SK-N-SH (cell line): ENCODE results near the gene MAX.

ENCODE experiments used
- CHD2 ChIP-seq: fragments of 150-350 bp; IDR thresholded peaks from 2 replicates; pipeline ENCODE4 v1.6.1; 2018; ENCODE audit warnings: low read length; ENCODE audit not compliant: partially characterized antibody
- CTCF ChIP-seq: fragments of 200-600 bp; sonication (generic); IDR thresholded peaks from 2 replicates; pipeline ENCODE4 v1.6.1; 2017; ENCODE audit warnings: antibody characterized with exemption, mild to moderate bottlenecking, moderate library complexity
- EP300 ChIP-seq, 2 experiments: IDR thresholded peaks; 2 replicates each; pipeline versions ENCODE4 v1.4.0 to v1.6.1; 2012; ENCODE audit warnings: borderline replicate concordance in 1 of 2, low read depth in 1 of 2, low read length in 1 of 2
- EZH2phosphoT487 ChIP-seq: fragments of 200-600 bp; sonication (generic); IDR thresholded peaks from 2 replicates; pipeline ENCODE4 v1.6.1; 2017; ENCODE audit warnings: low read depth, mixed run types, mild to moderate bottlenecking, antibody characterized with exemption, moderate library complexity, borderline replicate concordance
- FOXM1 ChIP-seq: IDR thresholded peaks from 2 replicates; pipeline ENCODE4 v1.4.0; 2012; ENCODE audit warnings: low read depth, mild to moderate bottlenecking
- TEAD4 ChIP-seq: IDR thresholded peaks from 2 replicates; pipeline ENCODE4 v1.4.0; 2012; ENCODE audit warnings: mild to moderate bottlenecking, borderline replicate concordance; ENCODE audit not compliant: insufficient read depth

GRCh38 chr14:65044596-65044959 is 57.7 kb downstream of the MAX start:
- TF ChIP-seq FOXM1 (no peak), TEAD4 (no peak), EP300 (IDR thresholded peaks at IDR 0.05; ENCODE audit: borderline replicate concordance in 1 of 2, low read depth in 1 of 2, low read length in 1 of 2) (no peak), CTCF (no peak), CHD2 (no peak), EZH2phosphoT487 (no peak)
